ENCODE results near the gene CBLC.

GRCh38 chr19:44748426-44749254 is 29.1 kb upstream of the CBLC start, which contains the start of gene BCL3:
- TF ChIP-seq POLR2A (IDR thresholded peaks at IDR 0.05) (peak in 1 of 3 donors; percentile 44), CTCF (IDR thresholded peaks at IDR 0.05) (peak in 2 of 7 experiments; percentile 8 to 19)
